ENCODE data around the gene METTL23.
A peak's percentile ranks its signal among the peaks of the same experiment; 100 is the strongest.

The METTL23 gene

DNA sequence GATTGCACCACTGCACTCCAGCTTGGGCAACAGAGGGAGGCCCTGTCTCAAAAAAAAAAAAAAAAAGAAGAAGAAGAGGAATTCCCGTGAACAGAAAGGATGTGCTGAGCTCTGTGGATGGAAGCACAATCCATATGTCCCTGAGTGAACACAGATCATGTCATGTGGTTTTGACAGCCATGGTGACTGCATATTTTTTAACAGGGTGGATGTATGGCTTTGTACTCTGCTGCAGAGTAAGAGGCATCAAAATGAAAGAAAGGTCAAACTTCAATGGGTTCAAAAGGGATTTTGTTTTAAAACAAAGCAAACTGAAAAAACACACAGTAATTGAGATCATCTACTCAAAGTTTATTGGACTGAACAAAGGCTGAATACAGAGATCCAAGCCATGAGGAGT lies 47.4 kb upstream of the METTL23 start:
- no peak overlapping the region for H3K4me3 ChIP-seq (ENCODE audit: insufficient read depth, low read length, poor library complexity, severe bottlenecking)
- H3K36me3 ChIP-seq (ENCODE audit: low read length): no peaks in the 10 kb centered on the region
- no peak overlapping the region for H3K9ac ChIP-seq (ENCODE audit: low read length)

DNA sequence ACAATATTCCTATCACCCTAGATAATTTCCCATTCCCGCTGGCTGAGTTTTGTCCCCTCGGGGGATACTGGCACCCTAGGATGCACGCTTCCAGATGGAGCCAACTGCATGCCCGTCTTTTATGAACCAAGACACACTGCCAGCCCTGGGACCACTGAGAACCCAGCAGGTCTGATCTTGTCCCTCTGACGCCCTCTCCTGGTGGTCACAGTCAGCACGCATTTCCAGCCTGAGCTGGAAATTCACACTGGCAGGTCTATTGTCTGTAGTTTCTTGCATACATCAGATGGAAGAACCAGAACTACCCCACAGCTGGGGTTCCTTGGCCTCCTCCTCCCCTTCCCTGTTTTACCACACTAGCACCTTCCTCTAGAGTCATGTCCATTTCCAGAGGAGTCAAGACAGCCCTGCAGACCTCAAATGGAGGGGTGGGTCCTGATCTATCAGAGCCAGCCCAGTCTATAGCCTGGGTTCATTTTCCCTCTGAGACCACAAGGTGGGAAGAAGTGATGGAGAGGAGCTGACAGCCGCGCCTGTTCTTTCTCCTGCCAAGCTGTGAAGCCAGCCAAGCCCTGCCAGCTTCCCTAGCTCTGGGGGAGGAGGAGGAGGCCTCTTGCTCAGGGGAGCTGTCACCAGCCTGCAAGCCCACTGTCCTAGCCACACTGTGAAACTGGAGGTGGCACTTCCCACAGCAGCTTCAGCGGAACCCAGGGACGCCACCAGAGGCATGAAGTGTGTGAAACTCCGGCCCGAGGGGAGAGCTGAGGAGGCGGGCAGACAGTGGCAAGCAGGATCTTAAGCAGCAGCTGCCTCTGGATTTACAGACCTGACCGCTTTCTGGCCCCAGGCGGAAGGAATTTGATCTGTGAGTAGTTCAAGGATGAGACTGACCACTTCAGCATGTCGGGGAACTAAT lies 45.2 kb upstream of the METTL23 start:
- TF ChIP-seq, protein P1, sequence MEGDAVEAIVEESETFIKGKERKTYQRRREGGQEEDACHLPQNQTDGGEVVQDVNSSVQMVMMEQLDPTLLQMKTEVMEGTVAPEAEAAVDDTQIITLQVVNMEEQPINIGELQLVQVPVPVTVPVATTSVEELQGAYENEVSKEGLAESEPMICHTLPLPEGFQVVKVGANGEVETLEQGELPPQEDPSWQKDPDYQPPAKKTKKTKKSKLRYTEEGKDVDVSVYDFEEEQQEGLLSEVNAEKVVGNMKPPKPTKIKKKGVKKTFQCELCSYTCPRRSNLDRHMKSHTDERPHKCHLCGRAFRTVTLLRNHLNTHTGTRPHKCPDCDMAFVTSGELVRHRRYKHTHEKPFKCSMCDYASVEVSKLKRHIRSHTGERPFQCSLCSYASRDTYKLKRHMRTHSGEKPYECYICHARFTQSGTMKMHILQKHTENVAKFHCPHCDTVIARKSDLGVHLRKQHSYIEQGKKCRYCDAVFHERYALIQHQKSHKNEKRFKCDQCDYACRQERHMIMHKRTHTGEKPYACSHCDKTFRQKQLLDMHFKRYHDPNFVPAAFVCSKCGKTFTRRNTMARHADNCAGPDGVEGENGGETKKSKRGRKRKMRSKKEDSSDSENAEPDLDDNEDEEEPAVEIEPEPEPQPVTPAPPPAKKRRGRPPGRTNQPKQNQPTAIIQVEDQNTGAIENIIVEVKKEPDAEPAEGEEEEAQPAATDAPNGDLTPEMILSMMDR (IDR thresholded peaks at IDR 0.05; ENCODE audit: insufficient read depth, low read length, poor library complexity, severe bottlenecking): peak; percentile 74
- TF ChIP-seq EZH2phosphoT487 (conservative IDR thresholded peaks at IDR 0.05; ENCODE audit: low read length): no peak
- Histone ChIP-seq H3K9me2 (replicated peaks; ENCODE audit: insufficient read depth, low read length) (no peaks in the 10 kb centered on the region), H3F3A (ENCODE audit: insufficient read depth) (no peaks in the 10 kb centered on the region), H3K27ac (ENCODE audit: low read depth, low read length) (no peak overlapping the region), H3K79me2 (ENCODE audit: insufficient read depth, low read length) (no peaks in the 10 kb centered on the region), H3K9me3 (ENCODE audit: insufficient read depth, low read length) (no peaks in the 10 kb centered on the region), H4K20me1 (ENCODE audit: low read depth, low read length) (no peaks in the 10 kb centered on the region), H3K9ac (ENCODE audit: low read length) (no peak overlapping the region), H3K4me2 (ENCODE audit: low read depth, low read length, poor library complexity, severe bottlenecking) (no peak overlapping the region), H3K4me3 (ENCODE audit: insufficient read depth, low read length, poor library complexity, severe bottlenecking) (no peak overlapping the region), H3K27me3 (ENCODE audit: low read length) (no peaks in the 10 kb centered on the region), H2AFZ (ENCODE audit: low read depth, low read length, severe bottlenecking) (no peak overlapping the region), H3K36me3 (ENCODE audit: low read length) (no peaks in the 10 kb centered on the region)

More for the DNA sequence above, 47.4 kb upstream of the METTL23 start:
- Histone ChIP-seq H3K9me2 (replicated peaks; ENCODE audit: insufficient read depth, low read length) (no peaks in the 10 kb centered on the region), H3K27ac (ENCODE audit: low read depth, low read length) (no peak overlapping the region), H3K9me3 (ENCODE audit: insufficient read depth, low read length) (no peaks in the 10 kb centered on the region), H3K79me2 (ENCODE audit: insufficient read depth, low read length) (no peaks in the 10 kb centered on the region), H3F3A (ENCODE audit: insufficient read depth) (no peaks in the 10 kb centered on the region), H2AFZ (ENCODE audit: low read depth, low read length, severe bottlenecking) (no peak overlapping the region), H4K20me1 (ENCODE audit: low read depth, low read length) (no peaks in the 10 kb centered on the region), H3K4me2 (ENCODE audit: low read depth, low read length, poor library complexity, severe bottlenecking) (no peak overlapping the region), H3K27me3 (ENCODE audit: low read length) (no peaks in the 10 kb centered on the region)
- TF ChIP-seq, protein P1 (IDR thresholded peaks at IDR 0.05; ENCODE audit: insufficient read depth, low read length, poor library complexity, severe bottlenecking): no peak
- TF ChIP-seq EZH2phosphoT487 (conservative IDR thresholded peaks at IDR 0.05; ENCODE audit: low read length): no peak

DNA sequence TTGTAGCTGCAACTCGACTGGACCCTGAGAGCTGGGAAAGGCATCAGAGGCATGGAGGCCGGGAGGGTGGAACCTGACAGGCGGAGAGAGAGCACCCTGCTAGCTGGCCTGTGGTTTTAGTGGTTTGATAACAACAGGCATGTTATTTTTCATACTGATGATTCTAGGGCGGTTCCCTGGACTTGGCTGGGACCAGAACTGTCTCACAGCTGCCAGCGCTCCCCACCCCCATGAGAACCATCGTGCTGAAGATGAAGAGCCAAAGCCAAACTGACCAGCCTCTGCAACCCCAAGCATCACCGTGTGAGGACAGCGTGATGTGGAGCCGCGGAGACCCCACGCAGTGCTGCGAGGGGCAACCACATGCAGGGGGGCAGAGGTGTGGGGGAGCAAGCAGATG lies 44.3 kb upstream of the METTL23 start:
- Histone ChIP-seq H4K20me1 (ENCODE audit: low read depth, low read length) (no peaks in the 10 kb centered on the region), H3K9me3 (ENCODE audit: insufficient read depth, low read length) (no peaks in the 10 kb centered on the region), H3K27me3 (ENCODE audit: low read length) (no peaks in the 10 kb centered on the region), H3K9ac (ENCODE audit: low read length) (no peak overlapping the region), H3K4me2 (ENCODE audit: low read depth, low read length, poor library complexity, severe bottlenecking) (no peak overlapping the region), H2AFZ (ENCODE audit: low read depth, low read length, severe bottlenecking) (no peak overlapping the region), H3F3A (ENCODE audit: insufficient read depth) (no peaks in the 10 kb centered on the region), H3K4me3 (ENCODE audit: insufficient read depth, low read length, poor library complexity, severe bottlenecking) (no peak overlapping the region), H3K79me2 (ENCODE audit: insufficient read depth, low read length) (no peaks in the 10 kb centered on the region), H3K36me3 (ENCODE audit: low read length) (no peaks in the 10 kb centered on the region), H3K27ac (ENCODE audit: low read depth, low read length) (no peak overlapping the region), H3K9me2 (replicated peaks; ENCODE audit: insufficient read depth, low read length) (no peaks in the 10 kb centered on the region)
- TF ChIP-seq, protein P1 (IDR thresholded peaks at IDR 0.05; ENCODE audit: insufficient read depth, low read length, poor library complexity, severe bottlenecking): no peak
- no peak for TF ChIP-seq EZH2phosphoT487 (conservative IDR thresholded peaks at IDR 0.05; ENCODE audit: low read length)
